GM12878 (cell line): Measurements from ENCODE around the gene POU2F1. TPM values are rescaled to one million over a fixed set of nuclear protein-coding genes. Genes with fewer than 3 reads are reported as not detected.

Experiments used
- ATAC-seq: fragments of 200-7000 bp; cut with Tn5 transposase; 3 replicates; pipeline ENCODE4 v1.9.1; 2020; ENCODE audit warnings: mild to moderate bottlenecking, moderate library complexity
- BruUV-seq: library from RNA; stranded (reverse); fragments of 400-500 nt; replicated peaks from 2 replicates; lab custom pipeline; 2021; lab: Mats Ljungman, UMichigan
- CTCF ChIA-PET: fragments of 300-600 bp; sonication (Branson Sonifier 250); formaldehyde crosslinking; extraction: SDS; loops from one replicate; lab custom pipeline; 2021; ENCODE audit warnings: inconsistent platforms; lab: Yijun Ruan, JAX
- POLR2A ChIA-PET: fragments of 350-600 bp; formaldehyde crosslinking; extraction: SDS; loops from one replicate; lab custom pipeline; 2021; ENCODE audit warnings: inconsistent platforms; lab: Charles Lee
- RAD21 ChIA-PET: fragments of 300-600 bp; sonication (Branson Sonifier 250); formaldehyde crosslinking; loops from one replicate; lab custom pipeline; 2023; ENCODE audit warnings: antibody characterized with exemption; ENCODE audit not compliant: unreplicated experiment; lab: Charles Lee
- SMC1A ChIA-PET: fragments of 300-600 bp; sonication (Branson Sonifier 250); formaldehyde crosslinking; loops from one replicate; lab custom pipeline; 2023; ENCODE audit not compliant: unreplicated experiment, uncharacterized antibody; lab: Charles Lee
- DNase-seq: peaks from one replicate; pipeline ENCODE4 v3.0.0-alpha.2; 2011; ENCODE audit warnings: low read depth, low spot score
- FAIRE-seq: peaks from 3 replicates; lab custom pipeline; 2011; peaks lifted over from hg19 to GRCh38; lab: Jason Lieb, UNC
- H2AFZ ChIP-seq: 2 replicates; pipeline ENCODE4 v1.6.0; 2011; ENCODE audit warnings: low read depth, low read length, control low read depth; ENCODE audit not compliant: control insufficient read depth
- H3K27ac ChIP-seq: 2 replicates; pipeline ENCODE4 v1.5.1; 2011; ENCODE audit warnings: control low read depth; ENCODE audit not compliant: control insufficient read depth, insufficient read depth
- H3K27me3 ChIP-seq, 2 experiments: replicated peaks in 1 of 2; 2 replicates each; pipeline versions ENCODE4 v1.6.0 to v1.6.1; 2011; ENCODE audit warnings: low read length in 1 of 2; ENCODE audit not compliant: control insufficient read depth in 2 of 2, insufficient read depth in 2 of 2
- H3K36me3 ChIP-seq, 2 experiments: 2 replicates each; pipeline ENCODE4 v1.5.1; 2011; ENCODE audit warnings: low read length in 1 of 2; ENCODE audit not compliant: control insufficient read depth in 2 of 2, insufficient read depth in 2 of 2
- H3K4me1 ChIP-seq: 2 replicates; pipeline ENCODE4 v1.6.1; 2011; ENCODE audit warnings: mild to moderate bottlenecking, low read length, moderate library complexity, mixed read lengths; ENCODE audit not compliant: control insufficient read depth, insufficient read depth
- H3K4me2 ChIP-seq: 2 replicates; pipeline ENCODE4 v1.6.0; 2011; ENCODE audit warnings: control low read depth; ENCODE audit not compliant: control insufficient read depth, insufficient read depth
- H3K4me3 ChIP-seq: fragments of 200-600 bp; sonication (generic); 2 replicates; pipeline ENCODE4 v1.5.1; 2016
- H3K79me2 ChIP-seq: 2 replicates; pipeline ENCODE4 v1.6.0; 2011; ENCODE audit warnings: low read length; ENCODE audit not compliant: control insufficient read depth, insufficient read depth
- H3K9ac ChIP-seq: 2 replicates; pipeline ENCODE4 v1.8.0; 2011; ENCODE audit warnings: low read length, control low read depth, mixed read lengths; ENCODE audit not compliant: control insufficient read depth, insufficient read depth
- H3K9me3 ChIP-seq: replicated peaks from 3 replicates; pipeline ENCODE4 v1.5.1; 2011; ENCODE audit warnings: mild to moderate bottlenecking, low read length; ENCODE audit not compliant: control insufficient read depth, insufficient read depth
- H4K20me1 ChIP-seq: 2 replicates; pipeline ENCODE4 v1.6.0; 2011; ENCODE audit not compliant: control insufficient read depth, insufficient read depth
- BCL11A ChIP-seq: IDR thresholded peaks from 2 replicates; pipeline ENCODE4 v1.6.1; 2011; ENCODE audit warnings: low read depth, low read length
- BHLHE40 ChIP-seq, 2 experiments: fragments of 450-650 bp in 1 of 2; IDR thresholded peaks; 2 replicates each; pipeline ENCODE4 v1.6.1; 2011 to 2017; ENCODE audit warnings: low read depth in 2 of 2, borderline replicate concordance in 1 of 2, improper control_type of control experiment in 1 of 2, low read length in 1 of 2, mild to moderate bottlenecking in 1 of 2
- JUNB ChIP-seq: IDR thresholded peaks from 2 replicates; pipeline ENCODE4 v1.6.1; 2016; ENCODE audit warnings: antibody characterized with exemption, mild to moderate bottlenecking
- MYC ChIP-seq: IDR thresholded peaks from 2 replicates; pipeline ENCODE4 v1.6.1; 2011; ENCODE audit warnings: mild to moderate bottlenecking, low read length, moderate library complexity, inconsistent platforms; ENCODE audit not compliant: insufficient read depth, insufficient replicate concordance, insufficient read length, severe bottlenecking
- NR2C2 ChIP-seq: IDR thresholded peaks from 2 replicates; pipeline ENCODE4 v1.6.1; 2011; ENCODE audit warnings: borderline replicate concordance, low read depth; ENCODE audit not compliant: control insufficient read depth, insufficient read length
- NR2F1 ChIP-seq: fragments of 450-650 bp; conservative IDR thresholded peaks from 2 replicates; pipeline ENCODE4 v1.6.1; 2017; ENCODE audit warnings: mild to moderate bottlenecking
- PBX3 ChIP-seq: IDR thresholded peaks from 2 replicates; pipeline ENCODE4 v1.6.1; 2011; ENCODE audit warnings: mild to moderate bottlenecking, low read depth, low read length, moderate library complexity; ENCODE audit not compliant: insufficient replicate concordance
- REST ChIP-seq: IDR thresholded peaks from 2 replicates; pipeline ENCODE4 v1.6.1; 2012; ENCODE audit warnings: mild to moderate bottlenecking, low read depth, low read length
- TCF3 ChIP-seq: IDR thresholded peaks from 2 replicates; pipeline ENCODE4 v1.6.1; 2012; ENCODE audit warnings: low read depth, mild to moderate bottlenecking, low read length, borderline replicate concordance; ENCODE audit not compliant: insufficient read depth
- ZNF274 ChIP-seq: IDR thresholded peaks from one replicate; pipeline ENCODE4 v1.8.0; 2011; ENCODE audit not compliant: insufficient read length, insufficient read depth
- WGBS: methylation state at CpG from one replicate; pipeline ENCODE4 v1.1.6; 2016; ENCODE audit warnings: low lambda C conversion rate; ENCODE audit not compliant: insufficient replicate concordance, insufficient coverage; ENCODE audit errors: missing lambda C conversion rate; 5-methylcytosine and 5-hydroxymethylcytosine counted together
- in situ Hi-C: fragments of 300-500 bp; cut with MboI; formaldehyde crosslinking; loops from 9 replicates; pipeline ENCODE4 v1.14.3; 2018; ENCODE audit warnings: mixed read lengths
- intact Hi-C: fragments of 100-400 bp; cut with micrococcal nuclease; formaldehyde crosslinking; loops from one replicate; pipeline ENCODE4 v1.14.2; 2022; ENCODE audit not compliant: unreplicated experiment
- polyA plus RNA-seq, 11 experiments: library from polyadenylated mRNA; depleted of rRNA in 4 of 11; unstranded in 6 of 11; stranded (reverse) in 5 of 11; fragments of >200 nt; fragmentation: Nextera tagmentation in 4 of 11; fragmentation: Illumina TruSeq in 1 of 11; extraction: Ambion mirVana in 4 of 11; extraction: Trizol in 1 of 11; gene quantifications; 1 replicate in 1 of 11; 2 replicates in 10 of 11; pipeline versions ENCODE4 v1.2.1 to v1.2.3, GENCODE V29; 2011 to 2016; ENCODE audit warnings: inconsistent platforms in 2 of 11, missing spikeins in 2 of 11, low read depth in 1 of 11
- total RNA-seq, 4 experiments: library from RNA; depleted of rRNA in 3 of 4; stranded (reverse); fragments of >200 nt in 3 of 4; fragmentation: Illumina TruSeq in 1 of 4; extraction: Trizol in 1 of 4; gene quantifications; 2 replicates each; pipeline versions ENCODE4 v1.2.1 to v1.2.3, GENCODE V29; 2013 to 2021
- TF ChIP-seq, protein P1 (sequence below): fragments of 450-650 bp; IDR thresholded peaks from 2 replicates; pipeline ENCODE4 v1.6.1; 2017; ENCODE audit warnings: mild to moderate bottlenecking

Gene POU2F1
- total and polyA plus RNA-seq, 10 of the 15 experiments (the other 5 are each of a cell fraction or from before 2014, with no cell fraction given): 2.5 to 21.7 (median 12.5) TPM

GRCh38 chr1:167392200-167392696 is 171.6 kb downstream of the POU2F1 start:
- Histone ChIP-seq H3K36me3 (peaks cover 0 to 14% of the 10 kb centered on the region in 2 experiments; a peak in 2 of 4 replicates), H3K9ac (no peak overlapping the region), H3K27me3 (no peaks in the 10 kb centered on the region), H3K27ac (no peak overlapping the region), H4K20me1 (no peaks in the 10 kb centered on the region), H3K4me1 (no peaks in the 10 kb centered on the region), H3K79me2 (no peaks in the 10 kb centered on the region), H3K4me3 (no peak overlapping the region), H3K4me2 (no peak overlapping the region), H3K9me3 (no peaks in the 10 kb centered on the region), H2AFZ (no peak overlapping the region)
- FAIRE-seq: no peak
- ATAC-seq: no peak
- WGBS: 97% methylated on average over 7 of the region's 7 CpGs
- in situ Hi-C loops: no loop called here
- DNase-seq: no peak
- ChIA-PET CTCF (interaction anchor here (1.0 to 2.0 kb wide), 4 partner anchors 8 to 145 kb away, joined by 3 to 8 read pairs (median 3); no protein-coding TSS in a partner anchor), SMC1A (interaction anchor here (0.7 to 3.0 kb wide), 4 partner anchors 9 to 192 kb away, joined by 3 to 18 read pairs (median 8); no protein-coding TSS in a partner anchor), RAD21 (interaction anchor here (0.6 to 1.5 kb wide), 2 partner anchors 87 to 125 kb away, joined by 3 read pairs; no protein-coding TSS in a partner anchor), POLR2A (no interaction called here)
- TF ChIP-seq PBX3: no peak
- TF ChIP-seq TCF3: no peak
- TF ChIP-seq BCL11A: no peak
- TF ChIP-seq ZNF274: no peak
- TF ChIP-seq REST: no peak
- TF ChIP-seq, protein P1, sequence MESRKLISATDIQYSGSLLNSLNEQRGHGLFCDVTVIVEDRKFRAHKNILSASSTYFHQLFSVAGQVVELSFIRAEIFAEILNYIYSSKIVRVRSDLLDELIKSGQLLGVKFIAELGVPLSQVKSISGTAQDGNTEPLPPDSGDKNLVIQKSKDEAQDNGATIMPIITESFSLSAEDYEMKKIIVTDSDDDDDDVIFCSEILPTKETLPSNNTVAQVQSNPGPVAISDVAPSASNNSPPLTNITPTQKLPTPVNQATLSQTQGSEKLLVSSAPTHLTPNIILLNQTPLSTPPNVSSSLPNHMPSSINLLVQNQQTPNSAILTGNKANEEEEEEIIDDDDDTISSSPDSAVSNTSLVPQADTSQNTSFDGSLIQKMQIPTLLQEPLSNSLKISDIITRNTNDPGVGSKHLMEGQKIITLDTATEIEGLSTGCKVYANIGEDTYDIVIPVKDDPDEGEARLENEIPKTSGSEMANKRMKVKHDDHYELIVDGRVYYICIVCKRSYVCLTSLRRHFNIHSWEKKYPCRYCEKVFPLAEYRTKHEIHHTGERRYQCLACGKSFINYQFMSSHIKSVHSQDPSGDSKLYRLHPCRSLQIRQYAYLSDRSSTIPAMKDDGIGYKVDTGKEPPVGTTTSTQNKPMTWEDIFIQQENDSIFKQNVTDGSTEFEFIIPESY: no peak
- TF ChIP-seq NR2C2: no peak
- no peak for TF ChIP-seq NR2F1
- no peak for TF ChIP-seq JUNB
- TF ChIP-seq BHLHE40 (IDR thresholded peaks at IDR 0.05; ENCODE audit: borderline replicate concordance in 1 of 2, low read depth in 2 of 2, low read length in 1 of 2): no peak
- no peak for TF ChIP-seq MYC
- intact Hi-C loops: no loop called here
- no TSS peak for BruUV-seq
